ENCODE measurements around the gene WDR7.

DNA sequence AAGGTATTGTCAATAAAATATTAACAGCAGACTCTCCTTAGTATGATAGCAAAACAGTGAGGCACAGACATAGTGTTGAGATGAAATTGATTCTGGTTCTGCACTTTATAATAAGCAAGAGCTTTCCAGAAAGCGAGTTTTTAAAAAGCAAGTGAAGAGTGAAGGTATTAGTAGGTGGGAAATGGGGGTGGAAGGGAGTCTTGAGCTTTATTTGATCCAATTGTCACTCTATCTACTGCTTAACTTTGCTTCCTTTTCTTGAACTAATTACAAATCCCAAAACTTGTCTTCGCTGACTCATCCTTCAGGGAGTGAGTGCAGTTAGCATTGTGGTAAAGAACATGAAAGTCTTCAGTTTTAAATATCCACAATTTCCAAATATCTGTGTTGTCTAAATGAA, 375.2 kb downstream of the WDR7 start:
- TF ChIP-seq, protein P1, sequence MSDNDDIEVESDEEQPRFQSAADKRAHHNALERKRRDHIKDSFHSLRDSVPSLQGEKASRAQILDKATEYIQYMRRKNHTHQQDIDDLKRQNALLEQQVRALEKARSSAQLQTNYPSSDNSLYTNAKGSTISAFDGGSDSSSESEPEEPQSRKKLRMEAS (IDR thresholded peaks at IDR 0.05), result no peak
- TF ChIP-seq, protein P2, sequence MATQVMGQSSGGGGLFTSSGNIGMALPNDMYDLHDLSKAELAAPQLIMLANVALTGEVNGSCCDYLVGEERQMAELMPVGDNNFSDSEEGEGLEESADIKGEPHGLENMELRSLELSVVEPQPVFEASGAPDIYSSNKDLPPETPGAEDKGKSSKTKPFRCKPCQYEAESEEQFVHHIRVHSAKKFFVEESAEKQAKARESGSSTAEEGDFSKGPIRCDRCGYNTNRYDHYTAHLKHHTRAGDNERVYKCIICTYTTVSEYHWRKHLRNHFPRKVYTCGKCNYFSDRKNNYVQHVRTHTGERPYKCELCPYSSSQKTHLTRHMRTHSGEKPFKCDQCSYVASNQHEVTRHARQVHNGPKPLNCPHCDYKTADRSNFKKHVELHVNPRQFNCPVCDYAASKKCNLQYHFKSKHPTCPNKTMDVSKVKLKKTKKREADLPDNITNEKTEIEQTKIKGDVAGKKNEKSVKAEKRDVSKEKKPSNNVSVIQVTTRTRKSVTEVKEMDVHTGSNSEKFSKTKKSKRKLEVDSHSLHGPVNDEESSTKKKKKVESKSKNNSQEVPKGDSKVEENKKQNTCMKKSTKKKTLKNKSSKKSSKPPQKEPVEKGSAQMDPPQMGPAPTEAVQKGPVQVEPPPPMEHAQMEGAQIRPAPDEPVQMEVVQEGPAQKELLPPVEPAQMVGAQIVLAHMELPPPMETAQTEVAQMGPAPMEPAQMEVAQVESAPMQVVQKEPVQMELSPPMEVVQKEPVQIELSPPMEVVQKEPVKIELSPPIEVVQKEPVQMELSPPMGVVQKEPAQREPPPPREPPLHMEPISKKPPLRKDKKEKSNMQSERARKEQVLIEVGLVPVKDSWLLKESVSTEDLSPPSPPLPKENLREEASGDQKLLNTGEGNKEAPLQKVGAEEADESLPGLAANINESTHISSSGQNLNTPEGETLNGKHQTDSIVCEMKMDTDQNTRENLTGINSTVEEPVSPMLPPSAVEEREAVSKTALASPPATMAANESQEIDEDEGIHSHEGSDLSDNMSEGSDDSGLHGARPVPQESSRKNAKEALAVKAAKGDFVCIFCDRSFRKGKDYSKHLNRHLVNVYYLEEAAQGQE (IDR thresholded peaks at IDR 0.05; ENCODE audit: low read depth), result no peak
- TF ChIP-seq TAF1 (IDR thresholded peaks at IDR 0.05; ENCODE audit: low read depth), result no peak
- TF ChIP-seq RAD21 (IDR thresholded peaks at IDR 0.05; ENCODE audit: low read depth), result no peak
- no peak for TF ChIP-seq FOXM1 (IDR thresholded peaks at IDR 0.05; ENCODE audit: borderline replicate concordance, low read depth)
- TF ChIP-seq CREB1 (IDR thresholded peaks at IDR 0.05; ENCODE audit: low read depth), result no peak
- no peak for TF ChIP-seq EP300 (IDR thresholded peaks at IDR 0.05; ENCODE audit: borderline replicate concordance)
- no peak for TF ChIP-seq YY1 (IDR thresholded peaks at IDR 0.05; ENCODE audit: low read depth)
- TF ChIP-seq NFIC (IDR thresholded peaks at IDR 0.05), result no peak
- TF ChIP-seq CEBPB (IDR thresholded peaks at IDR 0.05), result no peak
- no peak for TF ChIP-seq EGR1 (IDR thresholded peaks at IDR 0.05)
- no peak for TF ChIP-seq TCF12 (IDR thresholded peaks at IDR 0.05; ENCODE audit: low read depth)
